ACC112 (cell line): Measurements from ENCODE around the gene IRF1.

ENCODE experiments used
- H2AFZ ChIP-seq: fragments of 200-600 bp; sonication (generic); one replicate; pipeline ENCODE4 v1.6.0; 2017; ENCODE audit warnings: antibody characterized with exemption, low read length; ENCODE audit not compliant: unreplicated experiment
- H3K27ac ChIP-seq: fragments of 200-600 bp; sonication (generic); 2 replicates; pipeline ENCODE4 v1.5.1; 2014; ENCODE audit warnings: low read depth, mild to moderate bottlenecking, antibody characterized with exemption, low read length, moderate library complexity
- H3K27me3 ChIP-seq: fragments of 200-600 bp; sonication (generic); 2 replicates; pipeline ENCODE4 v1.6.1; 2014; ENCODE audit warnings: mild to moderate bottlenecking, antibody characterized with exemption, low read length, moderate library complexity, mixed read lengths; ENCODE audit not compliant: insufficient read depth
- H3K36me3 ChIP-seq: fragments of 200-600 bp; sonication (generic); 2 replicates; pipeline ENCODE4 v1.6.1; 2016; ENCODE audit warnings: mild to moderate bottlenecking, antibody characterized with exemption, low read length, moderate library complexity, mixed read lengths; ENCODE audit not compliant: insufficient read depth
- H3K4me1 ChIP-seq: fragments of 200-600 bp; sonication (generic); one replicate; pipeline ENCODE4 v1.6.1; 2016; ENCODE audit warnings: low read length, mixed read lengths; ENCODE audit not compliant: insufficient read depth, unreplicated experiment, control insufficient read depth
- H3K4me3 ChIP-seq: fragments of 200-600 bp; sonication (generic); 2 replicates; pipeline ENCODE4 v1.5.1; 2014; ENCODE audit warnings: mild to moderate bottlenecking, low read depth, low read length
- H3K79me2 ChIP-seq: fragments of 200-600 bp; sonication (generic); one replicate; pipeline ENCODE4 v1.6.0; 2016; ENCODE audit warnings: low read length; ENCODE audit not compliant: control insufficient read depth, unreplicated experiment, insufficient read depth

The IRF1 gene

GRCh38 chr5:132500244-132500930 is 9.8 kb upstream of the IRF1 start:
- no peaks in the 10 kb centered on the region for H3K79me2 ChIP-seq
- no peaks in the 10 kb centered on the region for H3K27me3 ChIP-seq
- H3K36me3 ChIP-seq, result no peaks in the 10 kb centered on the region
- peaks cover 44% of the 10 kb centered on the region for H3K4me1 ChIP-seq
- H2AFZ ChIP-seq, result no peak overlapping the region
- H3K27ac ChIP-seq, result no peak overlapping the region
- no peak overlapping the region for H3K4me3 ChIP-seq

- Histone ChIP-seq H3K27ac (no peak overlapping the region), H2AFZ (no peak overlapping the region), H3K4me3 (no peak overlapping the region), H3K79me2 (no peaks in the 10 kb centered on the region), H3K27me3 (no peaks in the 10 kb centered on the region), H3K36me3 (no peaks in the 10 kb centered on the region), H3K4me1 (peaks cover 48% of the 10 kb centered on the region)
Observed at GRCh38 chr5:132499440-132500243, 9.1 kb upstream of the IRF1 start.

GRCh38 chr5:132498686-132499271 is 8.2 kb upstream of the IRF1 start:
- no peak overlapping the region for H3K4me3 ChIP-seq
- H3K27ac ChIP-seq, result peak overlapping the region; percentile 95
- H3K4me1 ChIP-seq, result peaks cover 54% of the 10 kb centered on the region
- H2AFZ ChIP-seq, result no peak overlapping the region
- no peaks in the 10 kb centered on the region for H3K79me2 ChIP-seq
- H3K36me3 ChIP-seq, result no peaks in the 10 kb centered on the region
- H3K27me3 ChIP-seq, result no peaks in the 10 kb centered on the region

GRCh38 chr5:132498152-132498551 is 7.6 kb upstream of the IRF1 start:
- H2AFZ ChIP-seq, result no peak overlapping the region
- H3K4me3 ChIP-seq, result peak overlapping the region; percentile 86
- H3K79me2 ChIP-seq, result no peaks in the 10 kb centered on the region
- H3K36me3 ChIP-seq, result no peaks in the 10 kb centered on the region
- peaks cover 54% of the 10 kb centered on the region for H3K4me1 ChIP-seq
- H3K27ac ChIP-seq, result peak overlapping the region; percentile 95
- no peaks in the 10 kb centered on the region for H3K27me3 ChIP-seq

- H2AFZ ChIP-seq, result no peak overlapping the region
- peak overlapping the region; percentile 95 for H3K27ac ChIP-seq
- peaks cover 57% of the 10 kb centered on the region for H3K4me1 ChIP-seq
- no peaks in the 10 kb centered on the region for H3K79me2 ChIP-seq
- peak overlapping the region; percentile 86 for H3K4me3 ChIP-seq
- no peaks in the 10 kb centered on the region for H3K27me3 ChIP-seq
- H3K36me3 ChIP-seq, result no peaks in the 10 kb centered on the region
Observed at GRCh38 chr5:132497488-132497997, 7.0 kb upstream of the IRF1 start.

- Histone ChIP-seq H3K79me2 (no peaks in the 10 kb centered on the region), H3K27me3 (no peaks in the 10 kb centered on the region), H3K4me1 (peaks cover 61% of the 10 kb centered on the region), H3K27ac (peak overlapping the region; percentile 95), H3K36me3 (no peaks in the 10 kb centered on the region), H3K4me3 (peak overlapping the region; percentile 86), H2AFZ (no peak overlapping the region)
Observed at GRCh38 chr5:132496631-132497487, 6.3 kb upstream of the IRF1 start.

GRCh38 chr5:132496191-132496630 is 5.6 kb upstream of the IRF1 start:
- Histone ChIP-seq H3K4me3 (peak overlapping the region; percentile 86), H3K27me3 (no peaks in the 10 kb centered on the region), H3K4me1 (peaks cover 65% of the 10 kb centered on the region), H2AFZ (no peak overlapping the region), H3K27ac (peak overlapping the region; percentile 95), H3K36me3 (no peaks in the 10 kb centered on the region), H3K79me2 (no peaks in the 10 kb centered on the region)

GRCh38 chr5:132495667-132496190 is 5.2 kb upstream of the IRF1 start:
- peaks cover 63% of the 10 kb centered on the region for H3K4me1 ChIP-seq
- H3K36me3 ChIP-seq, result no peaks in the 10 kb centered on the region
- H2AFZ ChIP-seq, result peak overlapping the region; percentile 19
- H3K4me3 ChIP-seq, result peak overlapping the region; percentile 86
- peak overlapping the region; percentile 95 for H3K27ac ChIP-seq
- no peaks in the 10 kb centered on the region for H3K79me2 ChIP-seq
- no peaks in the 10 kb centered on the region for H3K27me3 ChIP-seq

GRCh38 chr5:132493821-132494220 is 3.2 kb upstream of the IRF1 start:
- H3K4me3 ChIP-seq, result no peak overlapping the region
- H3K27me3 ChIP-seq, result no peaks in the 10 kb centered on the region
- peaks cover 9% of the 10 kb centered on the region; the same call in 1 of the 2 replicates for H3K36me3 ChIP-seq
- no peak overlapping the region for H3K27ac ChIP-seq
- H2AFZ ChIP-seq, result no peak overlapping the region
- peaks cover 17% of the 10 kb centered on the region for H3K79me2 ChIP-seq
- H3K4me1 ChIP-seq, result peaks cover 55% of the 10 kb centered on the region

- Histone ChIP-seq H3K4me1 (peaks cover 56% of the 10 kb centered on the region), H3K79me2 (peaks cover 23% of the 10 kb centered on the region), H3K27ac (no peak overlapping the region), H2AFZ (no peak overlapping the region), H3K27me3 (no peaks in the 10 kb centered on the region), H3K4me3 (no peak overlapping the region), H3K36me3 (peaks cover 11% of the 10 kb centered on the region; the same call in 1 of the 2 replicates)
Observed at GRCh38 chr5:132493241-132493640, 2.7 kb upstream of the IRF1 start.
